Stimulated activated CD4-positive, alpha-beta T cell treated with anti-CD3 and anti-CD28 coated beads, Interleukin-15, amount 100 ng/mL, for 1 hour (primary cell): ENCODE data around the gene PRKD3.
A peak's percentile ranks its signal among the peaks of the same experiment; 100 is the strongest.

ENCODE experiments used
- DNase-seq, 2 donors: peaks; one replicate each; pipeline ENCODE4 v3.0.0-alpha.2; 2020; ENCODE audit warnings: low read depth in 1 of 2, low spot score in 1 of 2

The PRKD3 gene

DNA sequence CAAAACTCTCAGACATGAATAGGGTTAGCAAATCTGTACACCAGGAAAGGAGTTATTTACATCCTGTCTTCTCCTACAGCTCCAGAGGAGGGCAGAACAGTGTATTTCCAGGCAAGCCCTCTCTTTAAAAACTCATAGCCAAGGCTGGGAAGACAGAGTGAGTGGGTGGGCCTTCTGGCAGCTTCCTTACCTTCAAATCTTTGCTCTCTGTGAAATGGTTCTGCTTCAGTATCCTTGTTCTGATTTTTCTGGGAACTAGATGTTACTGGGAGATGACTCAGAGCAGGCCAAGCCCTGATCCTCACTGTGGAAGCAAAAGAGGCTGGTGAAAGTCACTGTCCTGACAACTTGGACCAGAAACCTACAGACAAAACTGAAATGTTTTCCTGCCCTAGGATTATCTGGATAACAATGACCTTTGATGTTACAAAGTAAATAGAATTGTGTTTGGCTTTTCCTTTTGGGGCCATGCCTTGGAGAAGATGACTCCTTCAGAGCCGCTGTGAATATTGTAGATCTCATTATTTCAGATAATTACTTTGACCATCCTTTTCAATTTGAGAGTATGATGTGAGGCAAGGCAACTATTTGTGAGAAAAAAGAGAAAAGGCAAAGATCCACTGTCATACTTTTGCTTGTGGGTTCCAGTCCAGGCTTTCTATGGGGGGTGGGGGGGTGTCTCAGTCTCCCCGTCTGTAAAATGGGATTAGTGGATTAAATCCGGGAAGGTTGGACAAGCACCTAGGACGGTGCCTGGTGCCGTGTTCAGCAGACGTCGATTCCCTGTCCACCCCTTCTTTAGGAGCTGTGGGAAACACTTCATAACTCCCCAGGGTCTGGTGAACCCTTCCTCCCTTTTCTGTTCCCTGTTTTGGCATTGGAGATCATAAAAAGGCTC is 19.2 kb upstream of the PRKD3 start:
- no peak for DNase-seq

DNA sequence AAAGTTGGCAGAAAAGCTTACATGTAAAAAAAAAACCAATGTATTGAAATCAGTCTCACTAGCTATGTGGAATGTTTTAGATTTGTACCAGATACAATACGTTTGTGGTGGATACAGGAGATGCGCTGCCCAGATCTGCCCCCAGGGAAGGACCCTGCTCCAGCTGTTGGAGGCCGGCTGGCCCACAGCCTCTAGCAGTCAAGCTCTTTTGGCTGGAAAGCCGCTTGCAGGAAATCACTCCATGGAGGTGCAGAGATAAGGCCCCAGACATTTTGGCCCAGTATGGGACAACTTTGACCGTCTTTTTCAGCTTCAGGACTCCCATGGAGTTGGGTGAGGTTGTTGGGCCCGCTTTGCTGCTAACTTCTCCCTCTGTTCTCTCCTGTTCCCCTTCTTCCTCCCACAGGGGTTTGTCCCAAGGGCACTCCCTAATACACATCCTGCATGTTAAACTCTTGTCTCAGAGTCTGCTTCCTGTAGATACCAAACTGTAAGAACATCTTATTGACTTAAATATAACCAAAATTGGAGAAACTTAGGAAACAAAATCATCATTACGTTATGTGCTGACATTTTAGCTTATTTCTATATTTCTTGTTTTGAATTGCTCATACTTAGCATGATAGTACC is 18.1 kb upstream of the PRKD3 start:
- no peak for DNase-seq

DNA sequence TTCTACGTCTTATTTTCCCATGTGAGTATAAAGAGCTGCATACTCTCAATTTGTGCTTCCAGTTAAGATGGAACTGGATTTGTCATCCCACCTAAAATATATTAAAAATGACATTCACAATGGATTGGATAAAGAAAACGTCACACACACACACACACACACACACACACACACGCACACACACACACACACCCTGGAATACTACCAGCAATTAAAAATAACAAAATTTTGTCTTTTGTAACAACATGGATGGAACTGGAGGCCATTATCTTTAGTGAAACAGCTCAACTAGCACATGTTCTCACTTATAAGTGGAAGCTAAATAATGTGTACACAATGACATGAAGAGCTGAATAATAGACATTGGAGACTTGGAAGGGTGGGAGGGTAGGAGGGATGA is 16.0 kb upstream of the PRKD3 start:
- DNase-seq, result no peak

DNA sequence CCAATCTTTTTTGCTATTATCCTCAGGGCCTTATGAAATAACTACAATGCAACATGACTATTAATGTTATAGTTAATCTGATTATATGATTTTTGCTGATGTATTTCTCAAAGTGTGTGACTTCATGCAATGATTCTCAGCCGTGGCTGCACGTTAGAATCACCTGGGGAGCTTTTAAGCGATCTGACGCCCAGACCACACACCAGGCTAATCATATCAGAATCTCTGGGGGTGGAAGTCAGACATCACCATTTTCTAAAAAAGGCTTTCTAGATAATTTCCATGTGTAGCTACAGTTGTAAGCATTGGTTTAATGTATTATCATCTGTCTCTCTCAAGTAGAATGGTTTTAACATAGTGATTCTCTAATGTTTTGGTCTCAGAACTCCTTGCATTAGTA is 14.3 kb upstream of the PRKD3 start:
- no peak for DNase-seq

DNA sequence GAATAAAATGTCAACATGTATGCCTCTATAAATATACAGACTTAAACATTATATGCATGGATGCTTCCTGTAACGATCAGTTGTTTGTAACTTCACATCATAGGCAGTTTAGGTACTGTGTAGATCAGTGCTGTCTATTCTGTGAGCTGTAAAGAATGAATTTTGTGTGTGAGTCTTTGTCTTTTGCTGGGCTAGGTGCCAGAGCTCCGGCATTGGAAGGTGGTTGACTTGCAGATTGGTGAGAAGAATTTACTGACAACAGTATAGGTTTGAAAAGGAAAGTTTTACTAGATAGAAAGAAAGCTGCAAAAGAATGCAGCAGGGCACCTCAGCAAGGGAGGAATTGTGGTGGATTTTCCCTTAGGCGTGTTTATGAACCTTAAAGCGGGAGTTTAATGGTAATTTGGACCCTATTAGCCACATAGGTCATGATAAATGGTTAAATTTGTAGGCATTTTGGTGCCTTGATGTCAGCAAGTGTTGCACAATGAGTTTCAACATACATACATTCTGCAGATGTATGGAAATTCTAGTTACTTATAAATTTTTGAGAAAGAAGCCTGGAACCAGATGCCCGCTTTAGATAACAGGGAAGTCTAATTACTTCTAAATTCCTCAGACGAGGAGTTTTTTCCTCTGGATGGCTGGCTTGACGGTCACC is 13.1 kb upstream of the PRKD3 start:
- DNase-seq, result no peak

DNA sequence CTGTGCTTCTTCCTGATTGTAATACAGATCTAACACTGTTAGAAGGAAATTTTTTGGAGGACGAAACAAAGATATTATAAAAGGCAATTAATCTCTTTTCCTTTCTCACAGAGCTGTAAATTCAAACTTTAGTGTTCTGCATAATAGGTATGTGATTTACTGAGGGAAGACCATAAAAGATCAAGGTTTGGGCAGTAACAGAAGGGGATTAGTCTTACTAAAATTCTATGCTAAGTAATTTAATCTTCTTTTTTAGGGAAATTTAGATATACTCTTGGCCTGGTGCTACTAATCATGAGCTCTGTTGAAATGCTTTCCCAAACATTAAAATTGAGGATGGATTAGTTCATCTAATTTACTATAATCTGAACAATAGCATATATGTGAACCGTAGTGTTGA is 11.0 kb upstream of the PRKD3 start:
- no peak for DNase-seq

DNA sequence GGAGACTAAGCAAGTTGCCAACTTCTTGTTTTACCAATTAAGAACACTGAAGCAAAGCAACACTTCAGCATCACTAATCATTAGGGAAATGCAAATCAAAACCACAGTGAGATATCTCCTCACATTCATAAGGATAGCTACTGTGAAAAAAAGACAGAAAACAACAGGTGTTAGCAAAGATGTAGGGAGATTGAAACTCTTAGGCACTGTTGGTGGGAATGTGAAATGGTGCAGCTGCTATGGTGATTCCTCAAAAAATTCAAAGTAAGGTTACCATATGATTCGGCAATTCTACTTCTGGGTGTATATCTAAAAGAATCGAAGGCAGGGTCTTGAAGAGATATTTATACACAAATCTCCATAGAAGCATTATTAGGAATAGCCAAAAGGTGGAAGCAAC is 8.6 kb upstream of the PRKD3 start:
- DNase-seq, result no peak

DNA sequence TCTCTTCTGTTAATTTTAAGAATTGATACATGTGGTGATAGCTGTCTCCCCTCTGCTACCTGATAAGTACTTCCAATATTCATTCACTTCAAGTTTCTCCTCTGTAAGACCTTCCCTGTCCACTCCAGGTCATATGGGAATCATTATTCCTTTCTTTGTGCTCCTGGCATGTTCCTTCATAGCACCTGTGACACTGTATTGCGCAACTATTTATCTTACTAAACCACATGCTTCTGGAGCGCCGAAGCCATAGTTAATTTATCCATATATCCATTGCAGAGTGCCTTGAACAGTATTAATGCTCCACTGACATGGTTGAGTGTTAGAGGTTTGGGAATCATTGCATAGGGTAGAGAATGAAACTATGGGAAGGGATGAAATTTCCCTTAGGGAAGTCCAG is 7.9 kb upstream of the PRKD3 start:
- no peak for DNase-seq

DNA sequence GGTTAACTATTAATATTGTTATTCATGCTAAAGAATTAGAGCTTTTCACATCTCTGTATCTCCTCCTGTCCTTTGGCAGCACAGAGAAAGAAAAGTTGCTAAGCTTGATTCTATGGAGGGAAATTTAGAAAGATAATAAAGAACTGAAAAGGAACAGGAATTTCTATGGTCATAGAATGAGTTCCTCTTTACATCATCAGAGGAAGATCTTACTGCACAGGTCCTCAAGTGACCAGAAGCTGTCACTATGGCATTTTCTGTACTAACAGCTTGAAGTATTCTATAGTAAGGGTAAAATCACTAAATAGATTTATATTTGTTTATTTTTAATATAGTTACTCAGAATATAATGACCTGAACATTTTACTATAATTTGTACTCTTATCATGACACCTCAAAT is 6.0 kb upstream of the PRKD3 start:
- no peak for DNase-seq

DNA sequence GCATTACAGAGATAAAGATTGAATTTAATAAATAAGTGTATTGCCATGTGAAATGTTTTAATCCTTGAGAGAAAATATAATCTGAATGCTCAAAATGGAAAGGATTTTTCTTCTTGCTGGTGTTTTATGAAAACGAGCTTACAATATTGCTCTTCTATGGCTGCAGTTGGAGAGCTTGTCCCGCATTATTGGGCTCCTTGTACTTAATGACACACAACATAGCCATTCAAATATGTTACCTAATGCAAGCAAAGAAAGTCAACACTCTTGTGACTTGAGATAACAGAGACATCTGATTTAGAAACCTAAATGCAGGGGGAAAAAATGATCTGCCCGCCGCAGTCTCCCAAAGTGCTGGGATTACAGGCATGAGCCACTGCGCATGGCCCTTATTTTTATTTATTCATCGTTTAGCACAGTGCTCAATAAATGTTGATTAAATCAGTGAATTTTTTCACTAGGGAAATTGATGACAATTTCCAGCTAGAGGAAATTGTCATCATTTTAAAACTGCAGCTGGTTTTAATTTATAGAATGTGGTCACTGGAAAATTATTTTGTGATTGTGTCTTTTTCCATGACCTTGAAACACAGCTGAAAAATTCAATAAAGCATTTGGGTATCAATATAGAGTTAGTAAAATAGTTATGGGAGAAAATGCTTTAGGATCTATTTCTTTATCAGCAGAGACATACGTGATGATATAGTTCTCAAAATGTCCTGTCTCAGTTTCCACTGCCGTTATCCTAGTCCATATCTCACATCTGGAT is 2.4 kb upstream of the PRKD3 start:
- no peak for DNase-seq

DNA sequence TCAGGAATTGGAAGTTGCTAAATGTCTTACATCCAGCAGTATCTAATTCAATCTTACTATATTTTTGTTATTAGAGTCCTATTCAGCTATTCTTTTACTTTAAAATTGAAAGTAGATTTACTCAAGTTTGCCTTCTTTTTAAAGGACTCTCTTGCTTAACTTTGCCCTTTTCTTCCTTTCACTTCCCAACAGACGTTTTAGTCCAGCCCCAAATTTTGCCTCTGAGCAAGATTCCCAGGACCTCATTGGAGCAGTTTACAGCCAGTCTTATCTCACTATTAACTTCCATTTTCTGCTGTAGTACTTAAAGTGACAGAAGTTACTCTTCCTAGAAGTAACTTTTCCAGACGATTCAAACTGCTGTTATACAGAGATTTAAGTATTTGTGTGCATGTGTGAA is 1.7 kb upstream of the PRKD3 start:
- no peak for DNase-seq

DNA sequence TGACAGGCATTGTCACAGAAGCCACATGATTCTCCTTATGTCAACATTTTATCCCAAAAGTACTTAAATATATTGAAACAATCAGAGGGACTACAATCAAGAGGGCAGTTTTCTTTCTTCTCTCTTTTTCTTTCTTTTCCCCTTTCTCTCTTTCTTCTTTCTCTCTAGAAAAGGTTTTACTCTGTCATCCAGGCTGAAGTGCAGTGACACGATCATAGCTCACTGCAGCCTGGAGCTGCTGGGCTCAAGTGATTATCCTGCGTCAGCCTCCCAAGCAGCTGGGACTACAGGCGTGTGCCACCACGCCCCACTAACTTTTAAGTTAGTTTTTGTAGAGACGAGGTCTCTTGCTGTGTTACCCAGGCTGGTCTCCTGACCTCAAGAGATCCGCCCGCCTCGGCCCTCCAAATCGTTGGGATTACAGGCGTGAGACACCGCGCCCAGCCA is 1.0 kb upstream of the PRKD3 start:
- DNase-seq, result no peak

DNA sequence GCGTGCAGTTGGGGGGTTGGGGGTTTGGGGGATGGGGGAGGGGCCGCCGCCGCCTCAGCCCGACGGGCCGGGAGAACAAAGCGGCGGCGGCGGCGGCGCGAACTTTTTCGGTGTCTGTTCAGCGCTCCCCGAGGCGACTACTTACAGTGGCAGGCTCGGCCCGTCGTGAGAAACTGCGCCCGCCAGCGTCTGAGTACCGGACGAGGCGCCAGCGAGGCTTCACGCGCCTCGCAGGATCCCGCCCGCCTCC is 172 bp downstream of the PRKD3 start:
- no peak for DNase-seq

DNA sequence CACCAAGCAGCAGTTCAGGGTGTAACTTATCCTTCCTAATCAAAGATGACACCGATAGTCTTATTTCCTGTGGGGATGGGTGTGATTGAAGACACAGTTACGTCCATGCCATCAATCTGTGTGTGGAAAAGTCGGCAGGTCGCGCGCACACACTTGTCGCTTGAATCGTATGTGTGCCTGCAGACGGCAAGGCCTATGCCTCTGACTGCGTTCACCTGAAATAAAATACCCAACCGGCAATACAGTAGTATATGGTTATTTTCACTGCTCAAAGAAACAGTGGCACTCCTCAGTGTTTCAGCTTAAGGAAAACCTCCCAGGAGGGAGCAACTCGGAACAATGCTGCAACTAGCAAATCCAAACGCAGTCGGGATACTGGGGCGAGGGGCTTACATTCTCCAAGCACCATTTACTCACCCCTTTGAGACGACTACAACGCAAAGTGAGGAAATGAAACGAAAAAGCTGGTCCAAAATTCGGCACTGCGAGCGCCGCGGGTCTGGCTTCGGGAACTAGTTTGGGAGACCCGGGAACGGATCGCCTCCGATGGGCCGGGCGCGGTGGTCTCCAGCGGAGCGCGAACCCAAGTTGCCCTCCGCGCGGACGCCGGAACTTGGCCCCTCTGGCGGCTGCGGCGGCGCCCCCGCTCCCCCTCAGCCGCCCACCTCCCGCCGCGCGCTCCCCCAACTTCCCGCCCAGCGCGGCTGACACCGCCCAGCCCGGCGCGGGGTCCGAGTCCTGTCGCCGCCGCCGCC is 675 bp downstream of the PRKD3 start:
- DNase-seq, result peak in 1 of 2 donors; percentile 24

DNA sequence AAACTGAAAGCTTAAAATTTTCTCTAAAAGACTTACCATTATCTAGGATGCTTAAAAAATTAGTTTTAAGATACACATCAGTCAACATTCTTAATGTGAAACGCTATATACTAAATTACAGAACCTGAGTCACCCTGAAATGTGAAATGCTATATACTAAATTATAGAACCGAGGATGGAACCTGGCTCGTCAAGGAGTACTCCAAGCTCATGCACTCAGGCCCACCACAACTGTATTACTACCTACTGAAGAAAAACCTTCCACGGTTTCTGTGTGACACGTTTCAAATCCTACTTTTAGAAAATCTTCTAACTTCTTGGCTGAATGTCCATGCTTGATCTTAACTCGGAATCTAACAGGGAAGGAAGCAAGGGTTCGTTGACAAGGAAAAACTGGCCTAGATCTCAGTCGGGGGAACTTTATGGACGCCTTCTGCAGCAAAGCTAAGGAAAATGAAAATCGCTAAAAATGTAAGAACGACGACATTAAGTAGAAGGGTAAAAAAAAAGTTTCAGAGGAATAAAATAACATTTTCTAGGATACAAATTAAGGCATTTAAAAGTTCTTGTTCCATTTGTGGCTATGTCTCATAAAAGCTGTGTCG is 1.4 kb downstream of the PRKD3 start:
- no peak for DNase-seq

DNA sequence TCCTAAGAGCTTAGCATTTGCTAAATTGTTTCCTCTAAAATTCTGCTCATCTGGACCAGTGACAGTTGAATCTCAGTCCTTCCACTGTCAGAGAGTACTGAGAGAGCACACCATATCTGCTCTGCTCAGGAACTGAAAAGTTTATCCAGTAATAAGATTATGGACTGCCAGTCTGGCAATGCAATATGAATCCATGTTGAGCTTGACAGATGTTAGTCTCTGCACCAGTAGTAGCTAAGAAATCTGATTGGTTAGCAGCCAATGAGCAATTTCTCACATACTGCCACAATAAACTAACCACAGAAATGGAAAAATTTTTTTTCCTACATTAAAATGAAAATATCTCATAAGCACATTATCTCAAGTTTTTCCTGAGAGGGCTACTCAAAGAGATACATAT is 2.3 kb downstream of the PRKD3 start:
- no peak for DNase-seq

DNA sequence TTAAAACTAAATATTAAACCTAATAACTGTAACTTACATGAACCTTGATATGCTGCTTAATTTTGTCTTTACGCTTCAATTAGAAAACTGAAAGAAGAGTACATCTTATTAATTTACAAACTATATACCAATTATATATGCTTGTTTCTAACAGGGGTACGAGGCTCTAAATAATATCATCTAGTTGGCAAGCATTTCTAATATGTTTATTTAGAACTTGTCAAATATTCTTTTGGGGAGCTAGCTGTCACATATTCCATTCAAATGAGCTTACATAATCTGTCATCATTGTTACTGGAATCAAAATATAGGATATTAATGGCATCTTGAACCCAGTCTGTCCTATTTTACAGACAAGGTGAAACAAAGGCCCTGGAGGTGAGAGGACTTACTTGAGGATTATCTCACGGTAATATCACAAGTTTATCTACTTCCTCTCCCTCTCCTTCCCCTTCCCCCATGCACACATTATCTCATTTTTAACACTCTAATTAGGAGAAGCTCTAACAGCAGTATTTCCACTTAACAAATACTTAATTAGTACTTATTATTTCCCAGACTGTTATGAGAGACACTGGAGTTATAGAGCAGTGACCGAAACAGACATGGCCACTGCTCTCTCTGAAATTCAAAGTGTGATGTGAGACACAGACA is 3.5 kb downstream of the PRKD3 start:
- DNase-seq, result no peak

DNA sequence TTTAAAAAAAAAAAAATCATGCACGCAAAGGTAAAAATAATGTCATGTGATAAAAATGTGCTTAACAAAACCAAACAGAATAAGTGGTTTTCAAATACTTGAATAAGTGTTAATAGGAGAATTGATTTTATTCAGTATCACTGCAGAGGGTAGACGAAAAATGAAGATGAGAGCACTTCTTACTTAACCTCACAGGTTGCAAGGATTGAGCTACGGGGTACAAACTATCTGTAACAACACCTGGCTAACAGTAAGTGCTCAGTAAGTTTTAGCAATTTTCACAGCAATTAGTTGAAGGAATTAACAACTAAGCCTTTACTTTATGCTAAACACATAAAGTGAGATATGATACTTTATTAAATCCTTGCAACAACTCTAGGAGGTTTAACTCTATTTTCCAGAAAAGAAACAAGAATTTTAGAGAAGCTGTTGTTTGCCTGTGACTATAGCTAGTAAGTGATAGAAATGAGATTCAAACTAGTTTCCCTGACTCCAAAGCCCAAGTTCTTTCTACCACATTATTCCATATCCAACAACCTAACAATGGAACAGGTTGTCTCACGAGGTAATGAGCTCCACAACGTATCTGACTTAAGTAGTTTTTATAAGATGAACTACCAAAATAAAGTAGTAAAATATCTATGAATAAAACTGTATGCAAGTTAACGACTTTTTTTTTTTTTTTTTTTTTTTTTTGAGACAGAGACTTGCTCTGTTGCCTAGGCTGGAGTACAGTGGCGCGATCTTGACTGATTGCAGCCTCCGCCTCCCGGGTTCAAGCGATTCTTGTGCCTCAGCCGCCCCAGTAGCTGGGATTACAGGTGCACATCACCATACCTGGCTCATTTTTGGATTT is 4.7 kb downstream of the PRKD3 start:
- no peak for DNase-seq

DNA sequence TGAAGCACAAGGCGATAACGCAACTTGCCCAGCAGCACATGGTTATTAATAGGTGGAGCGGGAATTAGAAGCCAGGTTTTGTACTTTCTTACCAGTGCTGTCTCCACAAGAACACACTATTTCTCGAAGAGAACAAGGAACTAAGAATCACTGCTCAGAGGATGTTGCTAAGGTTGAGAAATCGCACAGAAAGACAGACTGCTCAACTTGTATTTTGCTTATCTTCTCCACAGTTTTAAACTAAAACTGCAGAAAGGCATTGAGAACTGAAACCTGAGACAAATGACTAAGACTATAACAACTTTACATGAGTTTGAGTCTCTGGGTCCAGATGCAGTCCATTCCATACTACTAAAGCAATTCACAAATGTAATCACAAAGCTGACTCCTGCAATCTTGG is 6.2 kb downstream of the PRKD3 start:
- DNase-seq, result no peak
